H1 (cell line): ENCODE results near the gene GRIK4. TPM values are rescaled to one million over a fixed set of nuclear protein-coding genes. Genes with fewer than 3 reads are reported as not detected.

Experiments
- CTCF ChIA-PET: fragments of 300-600 bp; sonication (Branson Sonifier 250); formaldehyde crosslinking; loops from one replicate; lab custom pipeline; 2021; ENCODE audit not compliant: partially characterized antibody; lab: Charles Lee
- POLR2A ChIA-PET: fragments of 300-600 bp; sonication (Branson Sonifier 250); formaldehyde crosslinking; loops from one replicate; lab custom pipeline; 2021; ENCODE audit warnings: inconsistent platforms; ENCODE audit not compliant: partially characterized antibody; lab: Charles Lee
- DNase-seq, 2 experiments: peaks; one replicate each; pipeline versions ENCODE4 v3.0.0 to v3.0.0-alpha.2; 2010 to 2022; ENCODE audit warnings: low spot score in 2 of 2, low read depth in 1 of 2, mixed read lengths in 1 of 2
- FAIRE-seq: peaks from 2 replicates; lab custom pipeline; 2011; peaks lifted over from hg19 to GRCh38; lab: Jason Lieb, UNC
- H2AFZ ChIP-seq: 2 replicates; pipeline ENCODE4 v1.8.1; 2012; ENCODE audit warnings: low read length, inconsistent platforms
- H2AK5ac ChIP-seq: 2 replicates; pipeline ENCODE4 v1.6.1; 2013; ENCODE audit warnings: low read depth, low read length
- H2BK120ac ChIP-seq: replicated peaks from 2 replicates; pipeline ENCODE3; 2013; ENCODE audit warnings: low read depth, low read length, inconsistent platforms
- H2BK12ac ChIP-seq: 2 replicates; pipeline ENCODE4 v1.6.1; 2013; ENCODE audit warnings: low read depth, low read length
- H2BK15ac ChIP-seq: 2 replicates; pipeline ENCODE4 v1.6.1; 2013; ENCODE audit warnings: low read length
- H2BK20ac ChIP-seq: 2 replicates; pipeline ENCODE4 v1.6.1; 2013; ENCODE audit warnings: low read length
- H2BK5ac ChIP-seq: 2 replicates; pipeline ENCODE4 v1.6.1; 2013; ENCODE audit warnings: low read depth, low read length
- H3K14ac ChIP-seq: 2 replicates; pipeline ENCODE4 v1.6.1; 2013; ENCODE audit warnings: inconsistent platforms; ENCODE audit not compliant: insufficient read length
- H3K18ac ChIP-seq: 2 replicates; pipeline ENCODE4 v1.6.1; 2013; ENCODE audit warnings: low read length; ENCODE audit errors: extremely low read depth
- H3K23ac ChIP-seq: 2 replicates; pipeline ENCODE4 v1.6.1; 2013; ENCODE audit warnings: inconsistent platforms; ENCODE audit not compliant: insufficient read length
- H3K23me2 ChIP-seq: 2 replicates; pipeline ENCODE4 v1.6.1; 2013; ENCODE audit warnings: low read depth, low read length
- H3K27ac ChIP-seq: 2 replicates; pipeline ENCODE4 v1.6.1; 2011; ENCODE audit warnings: low read depth, low read length, inconsistent platforms
- H3K27me3 ChIP-seq, 4 experiments: replicated peaks in 1 of 4; 1 replicate in 1 of 4; 2 replicates in 3 of 4; pipeline versions ENCODE4 v1.6.1 to v1.8.1; 2011 to 2013; ENCODE audit warnings: low read length in 3 of 4, mild to moderate bottlenecking in 3 of 4, inconsistent platforms in 2 of 4, mixed read lengths in 2 of 4, moderate library complexity in 1 of 4; ENCODE audit not compliant: control insufficient read depth in 3 of 4, insufficient read depth in 3 of 4; ENCODE audit errors: extremely low read depth in 1 of 4
- H3K36me3 ChIP-seq, 4 experiments: 2 replicates each; pipeline versions ENCODE4 v1.6.1 to v1.8.1; 2011 to 2013; ENCODE audit warnings: mild to moderate bottlenecking in 4 of 4, low read length in 3 of 4, moderate library complexity in 2 of 4, control low read depth in 1 of 4, inconsistent platforms in 1 of 4; ENCODE audit not compliant: insufficient read depth in 4 of 4, control insufficient read depth in 2 of 4
- H3K4ac ChIP-seq: replicated peaks from 2 replicates; pipeline ENCODE3; 2013; ENCODE audit warnings: low read length, low read depth, mixed read lengths, inconsistent platforms; ENCODE audit not compliant: insufficient read length
- H3K4me1 ChIP-seq, 4 experiments: replicated peaks in 1 of 4; 1 replicate in 1 of 4; 2 replicates in 3 of 4; pipeline versions ENCODE4 v1.6.1 to v1.8.1; 2011 to 2013; ENCODE audit warnings: low read length in 3 of 4, inconsistent platforms in 2 of 4, mixed read lengths in 1 of 4; ENCODE audit not compliant: insufficient read depth in 4 of 4, control insufficient read depth in 3 of 4
- H3K4me2 ChIP-seq, 2 experiments: 2 replicates each; pipeline versions ENCODE4 v1.6.1 to v1.8.1; 2011 to 2013; ENCODE audit warnings: low read depth in 2 of 2, low read length in 2 of 2, control low read depth in 1 of 2, inconsistent platforms in 1 of 2, mild to moderate bottlenecking in 1 of 2; ENCODE audit not compliant: insufficient read depth in 1 of 2
- H3K4me3 ChIP-seq, 4 experiments: fragments of 200-600, 300-600 bp in 1 of 4; sonication (generic), shearing (Covaris generic), sonication (Bioruptor Twin) in 1 of 4; 2 replicates each; pipeline versions ENCODE4 v1.5.1 to v1.8.1; 2011 to 2016; ENCODE audit warnings: low read length in 4 of 4, low read depth in 3 of 4, control low read depth in 2 of 4, inconsistent platforms in 2 of 4, mild to moderate bottlenecking in 2 of 4, mixed read lengths in 1 of 4, moderate library complexity in 1 of 4; ENCODE audit not compliant: insufficient read depth in 2 of 4; ENCODE audit errors: extremely low read depth in 1 of 4
- H3K56ac ChIP-seq: replicated peaks from 2 replicates; pipeline ENCODE3; 2013; ENCODE audit warnings: low read depth, mild to moderate bottlenecking, mixed read lengths, low read length, inconsistent platforms; ENCODE audit not compliant: insufficient read length
- H3K79me1 ChIP-seq: 2 replicates; pipeline ENCODE4 v1.6.1; 2013; ENCODE audit warnings: low read depth, low read length, control low read depth
- H3K79me2 ChIP-seq, 2 experiments: 2 replicates each; pipeline versions ENCODE4 v1.6.1 to v1.8.1; 2012 to 2013; ENCODE audit warnings: low read length in 2 of 2, mild to moderate bottlenecking in 2 of 2, inconsistent platforms in 1 of 2; ENCODE audit not compliant: insufficient read depth in 2 of 2, control insufficient read depth in 1 of 2
- H3K9ac ChIP-seq, 4 experiments: replicated peaks in 1 of 4; 1 replicate in 1 of 4; 2 replicates in 3 of 4; pipeline versions ENCODE4 v1.6.1 to v1.8.1; 2011 to 2013; ENCODE audit warnings: low read depth in 3 of 4, low read length in 3 of 4, control low read depth in 2 of 4, mild to moderate bottlenecking in 2 of 4, moderate library complexity in 2 of 4, inconsistent platforms in 1 of 4; ENCODE audit errors: extremely low read depth in 1 of 4
- H3K9me3 ChIP-seq, 2 experiments: 2 replicates each; pipeline versions ENCODE4 v1.6.1 to v1.8.1; 2012 to 2013; ENCODE audit warnings: mild to moderate bottlenecking in 2 of 2, moderate library complexity in 2 of 2, control low read depth in 1 of 2, inconsistent platforms in 1 of 2, low read depth in 1 of 2, low read length in 1 of 2, mixed read lengths in 1 of 2; ENCODE audit not compliant: insufficient read depth in 2 of 2
- H4K20me1 ChIP-seq, 2 experiments: replicated peaks in 1 of 2; 2 replicates each; pipeline versions ENCODE3 to v1.8.1; 2011 to 2013; ENCODE audit warnings: inconsistent platforms in 2 of 2, low read length in 2 of 2, mild to moderate bottlenecking in 1 of 2; ENCODE audit not compliant: insufficient read depth in 2 of 2, control insufficient read depth in 1 of 2
- H4K5ac ChIP-seq: 2 replicates; pipeline ENCODE4 v1.6.1; 2013; ENCODE audit warnings: low read length, low read depth, mixed read lengths, inconsistent platforms; ENCODE audit not compliant: insufficient read length
- H4K8ac ChIP-seq: 2 replicates; pipeline ENCODE4 v1.8.0; 2013; ENCODE audit warnings: mild to moderate bottlenecking, moderate library complexity, low read length, inconsistent platforms; ENCODE audit not compliant: insufficient read depth; ENCODE audit errors: extremely low read depth
- H4K91ac ChIP-seq: replicated peaks from 2 replicates; pipeline ENCODE3; 2013; ENCODE audit warnings: low read length, mixed read lengths, inconsistent platforms; ENCODE audit not compliant: insufficient read length
- BACH1 ChIP-seq: IDR thresholded peaks from 2 replicates; pipeline ENCODE4 v1.6.1; 2012; ENCODE audit warnings: low read length, improper control_type of control experiment
- BRCA1 ChIP-seq: IDR thresholded peaks from 2 replicates; pipeline ENCODE4 v1.6.1; 2012; ENCODE audit warnings: low read depth, low read length, improper control_type of control experiment
- CHD1 ChIP-seq: IDR thresholded peaks from 2 replicates; pipeline ENCODE4 v1.6.1; 2012; ENCODE audit warnings: low read depth, low read length, improper control_type of control experiment
- CREB1 ChIP-seq: IDR thresholded peaks from 2 replicates; pipeline ENCODE4 v1.6.1; 2012; ENCODE audit warnings: inconsistent platforms
- EGR1 ChIP-seq: IDR thresholded peaks from 2 replicates; pipeline ENCODE4 v1.6.1; 2011; ENCODE audit warnings: low read depth, low read length, borderline replicate concordance
- FOSL1 ChIP-seq: IDR thresholded peaks from 2 replicates; pipeline ENCODE4 v1.6.1; 2011; ENCODE audit warnings: mild to moderate bottlenecking, low read depth, low read length, moderate library complexity; ENCODE audit not compliant: insufficient read depth
- RFX5 ChIP-seq: IDR thresholded peaks from 2 replicates; pipeline ENCODE4 v1.6.1; 2011; ENCODE audit warnings: low read depth, low read length, improper control_type of control experiment, borderline replicate concordance
- SAP30 ChIP-seq: fragments of 300-600 bp; sonication (generic); IDR thresholded peaks from 2 replicates; pipeline ENCODE4 v1.7.1; 2012; ENCODE audit warnings: low read length, moderate library complexity, mild to moderate bottlenecking, inconsistent platforms; ENCODE audit not compliant: insufficient read depth, insufficient replicate concordance
- SIN3A ChIP-seq, 2 experiments: IDR thresholded peaks in 1 of 2; conservative IDR thresholded peaks in 1 of 2; 2 replicates each; pipeline ENCODE4 v1.6.1; 2011 to 2012; ENCODE audit warnings: low read length in 2 of 2, improper control_type of control experiment in 1 of 2, low read depth in 1 of 2, mild to moderate bottlenecking in 1 of 2
- SIRT6 ChIP-seq: IDR thresholded peaks from one replicate; pipeline ENCODE4 v1.7.1; 2012; ENCODE audit warnings: low read length, inconsistent platforms
- SP2 ChIP-seq: IDR thresholded peaks from 2 replicates; pipeline ENCODE4 v1.6.1; 2012; ENCODE audit warnings: mild to moderate bottlenecking, low read length, inconsistent platforms
- TEAD4 ChIP-seq: IDR thresholded peaks from 2 replicates; pipeline ENCODE4 v1.6.1; 2012; ENCODE audit warnings: low read depth, low read length, inconsistent platforms, mixed read lengths
- WGBS, 2 experiments: shearing (Covaris generic) in 1 of 2; methylation state at CpG; one replicate each; pipeline versions ENCODE4 v1.1.6 to v1.1.7; 2013 to 2015; ENCODE audit warnings: low lambda C conversion rate in 2 of 2, mixed read lengths in 2 of 2, inconsistent platforms in 1 of 2, low coverage in 1 of 2, missing lambda C conversion rate in 1 of 2; ENCODE audit not compliant: insufficient replicate concordance in 2 of 2, insufficient coverage in 1 of 2, insufficient read length in 1 of 2; ENCODE audit errors: extremely low coverage in 1 of 2, missing lambda C conversion rate in 1 of 2; 5-methylcytosine and 5-hydroxymethylcytosine counted together
- polyA plus RNA-seq, 7 experiments: library from polyadenylated mRNA; depleted of rRNA in 3 of 7; stranded (reverse) in 5 of 7; unstranded in 2 of 7; fragments of >200 nt in 5 of 7; fragments of 200-250 nt in 2 of 7; gene quantifications; 1 replicate in 5 of 7; 2 replicates in 1 of 7; 4 replicates in 1 of 7; pipeline versions ENCODE4 v1.2.1 to v1.2.3, GENCODE V29; 2011 to 2013; ENCODE audit warnings: missing spikeins in 2 of 7, mixed read lengths in 2 of 7
- total RNA-seq: library from RNA; stranded (reverse); fragmentation: NEBNext Ultra II Directional; extraction: Animal tissue kit (Norgen Biotek cat#: 25700); gene quantifications from 2 replicates; pipeline ENCODE4 v1.2.1, GENCODE V29; 2021

Gene GRIK4
- total and polyA plus RNA-seq, 2 of the 8 experiments (the other 6 are each of a cell fraction or from before 2014, with no cell fraction given), result 1.2 to 2.9 TPM

DNA sequence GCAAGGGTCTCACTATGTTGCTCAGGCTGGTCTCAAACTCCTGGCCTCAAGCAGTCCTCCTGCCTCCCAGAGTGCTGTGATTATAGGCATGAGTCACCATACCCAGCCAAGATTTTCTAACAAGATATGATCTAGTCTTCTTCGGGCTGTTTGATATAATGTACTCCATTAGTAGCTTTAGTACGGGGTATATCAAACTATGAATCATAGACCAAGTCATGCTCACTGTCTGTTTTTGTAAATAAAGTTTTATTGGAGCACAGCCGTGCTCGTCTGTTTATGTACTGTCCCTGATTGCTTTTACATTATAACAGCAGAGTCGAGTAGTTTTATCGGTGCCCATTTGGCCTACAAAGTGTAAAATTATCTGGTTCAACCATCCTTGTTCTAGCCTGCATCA is 43.9 kb upstream of the GRIK4 start:
- H3K23me2 ChIP-seq, result no peaks in the 10 kb centered on the region
- H3K56ac ChIP-seq, result no peak overlapping the region
- 95% methylated on average over 6 of the region's 6 CpGs; no CpG with 5 or more reads in 1 of the 2 experiments for WGBS, 2 experiments
- H3K4me3 ChIP-seq, result no peak overlapping the region
- POLR2A ChIA-PET, result no interaction called here
- H2AK5ac ChIP-seq, result no peak overlapping the region
- no peak overlapping the region for H3K27ac ChIP-seq
- H3K4me2 ChIP-seq, result no peak overlapping the region
- no peak overlapping the region for H2BK5ac ChIP-seq
- H2BK120ac ChIP-seq, result no peak overlapping the region
- H3K4ac ChIP-seq, result no peak overlapping the region
- no peak for TF ChIP-seq SP2
- TF ChIP-seq BRCA1, result no peak
- TF ChIP-seq SIN3A (conservative IDR thresholded peaks at IDR 0.05 in 1 of 2, IDR thresholded peaks at IDR 0.05 in 1 of 2; ENCODE audit: low read depth in 1 of 2, low read length in 2 of 2), result no peak
- TF ChIP-seq TEAD4, result no peak
- TF ChIP-seq RFX5, result no peak
- no peak for TF ChIP-seq SAP30
- TF ChIP-seq CHD1, result no peak
- no peak for TF ChIP-seq FOSL1
- no peak for TF ChIP-seq SIRT6
- TF ChIP-seq CREB1, result no peak
- TF ChIP-seq BACH1, result no peak
- TF ChIP-seq EGR1, result no peak
- H2BK20ac ChIP-seq, result no peak overlapping the region
- no peak overlapping the region for H3K14ac ChIP-seq
- H3K9me3 ChIP-seq, result no peaks in the 10 kb centered on the region
- CTCF ChIA-PET, result interaction anchor here (0.7 kb wide), 1 partner anchor 20 kb away, joined by 3 read pairs; no protein-coding TSS in a partner anchor
- no peak overlapping the region for H2AFZ ChIP-seq
- no peaks in the 10 kb centered on the region for H3K4me1 ChIP-seq
- no peak overlapping the region for H3K18ac ChIP-seq
- FAIRE-seq, result no peak
- peaks cover 0 to 31% (median 10%) of the 10 kb centered on the region in 4 experiments; a peak in 7 of 8 replicates for H3K36me3 ChIP-seq
- no peak overlapping the region for H3K9ac ChIP-seq
- no peak overlapping the region for H2BK12ac ChIP-seq
- no peaks in the 10 kb centered on the region for H3K79me2 ChIP-seq
- H4K8ac ChIP-seq, result no peak overlapping the region
- DNase-seq, result no peak
- H4K5ac ChIP-seq, result no peak overlapping the region
- no peak overlapping the region for H3K23ac ChIP-seq
- H3K79me1 ChIP-seq, result no peaks in the 10 kb centered on the region
- peaks cover 0 to 2% of the 10 kb centered on the region in 2 experiments for H4K20me1 ChIP-seq
- H2BK15ac ChIP-seq, result no peak overlapping the region
- no peak overlapping the region for H4K91ac ChIP-seq
- H3K27me3 ChIP-seq, result no peaks in the 10 kb centered on the region
